Activated T-helper 9 cell treated with anti-CD3 and anti-CD28 coated beads, Interleukin-2, amount 50 U/mL, for 16 hours (primary cell): ENCODE results near the gene SYTL5.

Experiments
- DNase-seq: peaks from one replicate; pipeline ENCODE4 v3.0.0-alpha.2; 2020; ENCODE audit warnings: low read depth

The SYTL5 gene

GRCh38 chrX:38095971-38096529 lies 89.7 kb downstream of the SYTL5 start:
- no peak for DNase-seq

- DNase-seq = no peak
These were observed 93.3 kb downstream of the SYTL5 start for GRCh38 chrX:38099688-38100087.

GRCh38 chrX:38102240-38102639 lies 95.9 kb downstream of the SYTL5 start:
- DNase-seq = no peak

GRCh38 chrX:38102875-38103274 lies 96.5 kb downstream of the SYTL5 start:
- DNase-seq = no peak

GRCh38 chrX:38103857-38104812 lies 97.8 kb downstream of the SYTL5 start:
- no peak for DNase-seq

DNA sequence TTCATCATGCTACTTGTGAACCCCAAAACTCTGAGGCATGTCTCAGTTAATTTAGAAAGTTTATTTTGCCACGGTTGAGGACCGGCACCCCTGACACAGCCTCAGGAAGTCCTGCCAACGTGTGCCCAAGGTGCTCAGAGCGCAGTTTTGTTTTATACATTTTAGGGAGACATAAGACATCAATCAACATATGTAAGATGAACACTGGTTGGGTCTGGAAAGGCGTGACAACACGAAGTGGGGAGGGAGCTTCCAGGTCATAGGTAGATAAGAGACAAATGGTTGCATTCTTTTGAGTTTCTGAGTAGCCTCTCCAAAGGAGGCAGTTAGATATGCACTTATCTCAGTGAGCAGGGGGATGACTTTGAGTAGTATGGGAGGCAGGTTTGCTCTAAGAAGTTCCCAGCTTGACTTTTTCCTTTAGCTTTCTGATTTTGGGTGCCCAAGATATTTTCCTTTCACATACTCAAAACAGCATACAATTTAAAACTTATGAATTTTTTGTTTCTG lies 98.9 kb downstream of the SYTL5 start:
- no peak for DNase-seq

GRCh38 chrX:38106991-38107655 lies 100.8 kb downstream of the SYTL5 start:
- no peak for DNase-seq

DNA sequence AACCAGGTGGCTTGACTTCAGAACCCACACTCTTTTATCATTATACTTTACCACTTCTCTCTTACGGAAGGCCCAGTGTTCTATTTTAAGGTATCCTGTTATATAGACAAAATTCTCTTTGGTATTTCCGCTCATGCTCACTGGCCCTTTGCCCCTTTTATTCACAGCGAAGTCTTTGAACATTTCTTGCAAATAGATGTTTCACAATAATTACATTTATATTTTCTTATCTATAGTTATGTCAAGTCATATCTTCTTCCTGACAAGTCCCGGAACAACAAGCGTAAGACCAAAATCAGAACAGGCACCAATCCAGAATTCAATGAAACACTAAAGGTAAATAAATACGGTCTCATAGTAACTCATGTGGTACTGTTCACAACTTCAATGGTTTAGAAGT lies 102.0 kb downstream of the SYTL5 start:
- no peak for DNase-seq

DNA sequence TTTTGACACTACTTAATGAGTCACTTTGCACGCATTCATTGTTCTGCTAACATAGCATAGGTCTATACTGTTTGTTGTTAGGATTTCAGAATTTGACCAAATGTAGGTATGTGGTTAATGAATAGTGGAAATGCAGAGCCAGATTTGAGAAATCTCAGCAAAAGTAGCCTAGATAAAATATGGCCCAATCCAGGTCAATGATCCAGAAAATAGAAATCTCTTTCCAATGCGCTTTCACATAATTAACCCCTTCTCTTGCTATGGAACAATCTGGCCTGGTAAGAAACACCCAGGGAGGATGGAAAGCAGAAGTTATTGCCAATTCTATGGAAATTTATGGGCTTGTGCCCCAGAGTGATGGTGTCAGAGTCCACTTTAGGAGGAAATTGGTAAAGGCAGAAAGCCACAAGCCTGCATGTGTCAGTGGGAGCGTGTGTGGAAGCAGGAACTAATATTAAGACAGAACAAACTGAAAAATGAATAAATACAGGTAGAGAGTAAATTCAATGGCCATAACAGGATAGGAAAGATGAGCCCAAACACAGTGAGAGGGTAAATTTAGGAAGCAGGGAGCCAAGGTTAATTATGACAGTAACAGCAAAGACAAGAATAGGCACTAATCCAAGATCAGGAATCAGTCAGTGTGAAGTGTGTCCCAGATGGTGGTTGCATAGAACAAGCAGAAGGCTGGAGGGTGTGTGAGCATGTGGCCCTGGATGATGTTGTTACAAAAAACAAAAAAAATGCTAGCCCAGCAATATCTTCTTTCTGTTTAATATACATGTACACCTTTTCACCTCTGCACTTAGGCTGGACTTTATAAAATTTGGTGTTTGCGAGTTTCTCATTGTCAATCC lies 102.9 kb downstream of the SYTL5 start:
- DNase-seq = no peak

GRCh38 chrX:38110231-38110630 lies 103.9 kb downstream of the SYTL5 start:
- DNase-seq = no peak

GRCh38 chrX:38111196-38111595 lies 104.8 kb downstream of the SYTL5 start:
- DNase-seq = no peak

- no peak for DNase-seq
These were observed 106.2 kb downstream of the SYTL5 start for GRCh38 chrX:38112566-38112965.

DNA sequence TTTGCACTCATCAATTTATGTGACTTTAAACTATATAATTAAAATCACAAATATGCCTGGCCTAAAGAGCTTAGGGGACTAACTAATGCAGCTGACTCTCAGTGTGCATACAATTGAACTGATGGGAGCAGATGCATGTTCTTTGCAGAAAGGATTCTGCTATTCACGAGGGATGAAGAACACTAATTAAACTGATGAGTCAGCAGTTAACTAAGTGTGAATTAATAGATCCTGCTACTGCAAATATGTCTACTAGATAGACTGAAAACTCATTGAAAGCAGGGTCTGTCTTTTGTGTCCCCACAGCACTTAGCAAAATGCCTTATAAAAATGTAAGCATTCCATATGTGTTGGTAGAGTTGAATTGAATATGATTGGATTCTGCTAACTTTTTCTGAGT lies 110.4 kb downstream of the SYTL5 start:
- DNase-seq = no peak

GRCh38 chrX:38117485-38117884 lies 111.1 kb downstream of the SYTL5 start:
- DNase-seq = no peak

- no peak for DNase-seq
These were observed 117.6 kb downstream of the SYTL5 start for GRCh38 chrX:38124000-38124399.

DNA sequence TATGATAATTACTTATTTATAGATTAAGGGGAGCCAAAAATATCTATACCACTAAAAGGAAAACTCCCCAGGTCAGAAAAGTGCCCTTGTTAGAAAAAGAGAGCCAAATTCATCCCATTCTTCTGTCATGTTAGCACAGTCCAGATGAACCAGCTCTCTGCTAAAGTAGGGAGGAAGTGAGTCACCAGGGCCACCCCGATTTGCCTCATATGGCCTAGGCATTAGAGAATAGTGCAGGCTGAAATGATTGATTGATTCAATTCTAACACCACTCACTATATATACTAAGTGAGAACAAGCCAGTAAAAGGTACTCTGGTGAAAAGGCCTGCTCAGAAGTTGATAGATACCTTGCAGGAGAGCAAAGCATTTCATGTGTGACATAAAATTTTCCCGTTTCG lies 119.8 kb downstream of the SYTL5 start:
- DNase-seq = no peak

DNA sequence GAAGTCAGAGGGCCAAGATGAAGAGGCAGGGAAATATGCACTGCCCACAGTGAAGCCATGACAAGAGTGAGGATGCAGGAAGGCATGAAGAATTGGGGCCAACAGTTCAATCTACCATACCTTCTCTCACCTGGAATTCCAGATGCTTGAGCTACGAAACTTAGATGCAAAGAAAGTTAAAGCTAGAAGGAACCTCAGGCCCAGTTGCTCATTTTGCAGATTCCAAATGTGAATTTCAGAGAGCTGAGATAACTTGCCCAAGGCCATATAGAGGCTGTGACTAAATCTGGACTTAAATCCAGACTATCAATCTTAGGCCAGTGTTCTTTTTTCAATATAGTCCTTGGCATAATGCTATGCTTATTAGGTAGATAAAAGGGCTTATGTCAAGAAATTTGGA lies 121.6 kb downstream of the SYTL5 start:
- DNase-seq = no peak

GRCh38 chrX:38129366-38129765 lies 123.0 kb downstream of the SYTL5 start:
- no peak for DNase-seq

- no peak for DNase-seq
These were observed 132.0 kb downstream of the SYTL5 start for GRCh38 chrX:38138157-38138891.

GRCh38 chrX:38138900-38139299 lies 132.5 kb downstream of the SYTL5 start:
- no peak for DNase-seq

DNA sequence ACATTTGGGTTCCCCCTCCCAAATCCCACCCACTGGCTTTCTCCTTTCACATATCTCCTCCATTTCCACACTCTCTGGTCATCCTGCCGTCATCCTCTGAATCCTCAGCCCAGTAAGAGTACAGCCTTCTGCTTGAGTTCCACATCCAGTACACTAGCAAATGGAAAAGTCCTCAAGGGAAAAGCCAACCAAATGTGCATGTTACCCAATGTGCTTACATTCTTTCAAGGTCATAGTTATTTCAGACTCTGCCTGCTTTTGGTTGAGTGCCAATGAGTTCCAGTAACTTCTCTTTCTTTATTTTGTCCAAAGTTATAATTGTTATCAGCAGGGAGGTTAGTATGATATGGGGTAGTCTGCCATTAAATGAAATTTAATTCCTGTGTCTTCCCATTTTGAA lies 136.3 kb downstream of the SYTL5 start:
- DNase-seq = no peak
